ENCODE results near the gene AMPD1.

AMPD1 gene

DNA sequence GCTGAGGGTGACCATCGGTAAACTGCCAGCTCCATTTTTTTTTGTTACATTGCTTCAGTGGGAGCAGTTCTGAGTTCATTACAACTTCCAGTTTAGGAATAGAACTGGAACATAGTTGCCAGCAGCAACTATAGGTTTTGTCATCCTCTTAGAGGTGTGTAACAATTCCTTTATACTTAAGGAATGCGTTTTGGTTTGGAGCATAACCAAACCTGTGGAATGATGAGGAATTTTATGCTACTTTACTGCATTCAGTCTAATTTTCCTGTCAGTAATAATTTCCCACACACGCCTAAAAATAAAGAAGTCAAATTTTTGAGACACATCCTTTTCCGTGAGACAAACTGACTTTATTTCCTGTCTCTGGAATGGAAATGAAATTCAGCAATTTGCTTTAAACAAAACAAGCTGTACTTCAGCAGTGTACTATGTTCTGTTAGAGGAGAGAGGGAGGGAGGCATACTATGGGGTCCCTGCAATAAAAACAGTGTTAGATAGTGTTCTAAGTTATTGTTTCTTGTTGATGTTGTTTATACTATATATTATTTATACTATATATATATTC, 4.8 kb upstream of the AMPD1 start:
- DNase-seq (ENCODE audit: low read depth in 3 of 3): no peak

DNA sequence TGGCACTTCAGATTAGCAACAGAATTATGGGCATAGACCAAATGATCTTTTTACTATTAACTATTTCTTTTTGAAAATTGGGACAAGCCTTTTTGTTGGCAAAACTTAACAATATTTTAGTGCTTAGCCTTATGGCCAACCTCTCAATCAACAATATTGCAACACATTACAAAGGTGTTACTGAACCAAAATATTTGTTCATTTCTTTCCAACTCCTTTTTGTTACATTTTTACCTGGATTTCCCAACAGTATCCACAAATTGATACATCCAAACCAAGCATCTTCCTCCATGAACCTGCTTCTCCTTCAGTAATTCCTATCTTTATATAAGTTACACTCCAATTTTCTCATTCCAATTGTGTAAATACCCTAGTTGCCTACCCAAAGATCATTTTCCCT, 1.5 kb upstream of the AMPD1 start:
- DNase-seq (ENCODE audit: low read depth in 3 of 3): no peak

DNA sequence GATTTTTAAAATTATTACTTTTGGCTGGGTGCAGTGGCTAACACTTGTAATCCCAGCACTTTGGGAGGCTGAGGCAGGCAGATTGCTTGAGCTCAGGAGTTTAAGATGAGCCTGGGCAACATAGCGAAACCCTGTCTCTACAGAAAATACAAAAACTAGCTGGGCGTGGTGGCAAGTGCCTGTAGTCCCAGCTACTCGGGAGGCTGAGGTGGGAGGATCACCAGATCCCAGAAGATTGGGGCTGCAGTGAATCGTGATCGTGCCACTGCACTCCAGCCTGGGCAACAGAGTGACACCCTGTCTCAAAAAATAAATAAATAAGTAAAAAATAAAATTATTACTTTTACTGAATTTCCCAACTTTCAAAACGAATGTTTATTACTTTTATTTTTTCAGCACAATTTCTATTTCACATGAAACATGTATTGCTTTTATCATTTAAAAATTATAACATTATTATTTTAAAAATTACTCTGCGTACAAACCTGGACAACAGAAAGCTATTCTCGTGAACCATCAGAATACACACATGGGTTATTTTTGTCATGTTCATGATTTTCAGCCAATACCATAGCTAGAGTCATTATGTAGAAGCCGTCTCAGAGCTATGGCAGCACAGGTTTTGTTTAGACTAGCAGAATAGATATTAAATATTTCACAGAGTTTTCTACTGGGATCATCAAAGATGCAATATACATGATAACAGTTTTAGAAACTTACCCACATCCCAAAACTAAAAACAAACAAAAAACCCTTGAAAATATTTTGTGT, 621 bp downstream of the AMPD1 start:
- no peak for DNase-seq (ENCODE audit: low read depth in 3 of 3)

DNA sequence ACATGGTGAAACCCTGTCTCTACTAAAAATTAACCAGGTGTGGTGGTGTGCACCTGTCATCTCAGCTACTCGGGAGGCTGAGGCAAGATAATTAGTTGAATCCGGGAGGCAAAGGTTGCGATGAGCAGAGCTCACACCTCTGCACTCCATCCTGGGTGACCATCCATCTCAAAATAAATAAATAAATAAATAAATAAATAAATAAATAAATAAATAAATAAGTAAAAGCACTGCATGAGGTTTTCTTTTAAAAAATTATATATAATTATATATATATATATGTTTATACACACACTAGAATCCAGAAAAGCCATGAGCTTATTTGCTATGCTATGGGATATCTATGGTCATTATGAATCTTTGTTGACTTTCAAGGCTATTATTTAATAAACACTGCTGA, 2.4 kb downstream of the AMPD1 start:
- DNase-seq (ENCODE audit: low read depth in 3 of 3): no peak

DNA sequence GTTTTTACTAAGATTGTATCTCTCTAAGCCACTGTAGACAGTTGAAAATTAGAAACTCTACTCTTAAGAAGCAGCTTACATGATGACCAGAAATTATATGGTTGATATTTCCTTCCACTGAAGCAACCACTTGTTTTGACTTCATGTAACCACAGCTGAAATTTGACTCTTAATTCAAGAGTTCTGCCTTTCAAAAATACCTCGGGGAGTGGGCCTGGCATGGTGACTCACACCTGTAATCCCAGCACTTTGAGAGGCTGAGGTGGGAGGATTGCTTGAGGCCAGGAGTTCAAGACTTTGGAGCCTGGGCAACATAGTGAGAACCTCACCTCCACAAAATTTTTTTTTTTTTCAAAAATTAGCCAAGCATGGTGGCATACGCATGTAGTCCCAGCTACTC, 4.3 kb downstream of the AMPD1 start:
- DNase-seq (ENCODE audit: low read depth in 3 of 3): no peak

DNA sequence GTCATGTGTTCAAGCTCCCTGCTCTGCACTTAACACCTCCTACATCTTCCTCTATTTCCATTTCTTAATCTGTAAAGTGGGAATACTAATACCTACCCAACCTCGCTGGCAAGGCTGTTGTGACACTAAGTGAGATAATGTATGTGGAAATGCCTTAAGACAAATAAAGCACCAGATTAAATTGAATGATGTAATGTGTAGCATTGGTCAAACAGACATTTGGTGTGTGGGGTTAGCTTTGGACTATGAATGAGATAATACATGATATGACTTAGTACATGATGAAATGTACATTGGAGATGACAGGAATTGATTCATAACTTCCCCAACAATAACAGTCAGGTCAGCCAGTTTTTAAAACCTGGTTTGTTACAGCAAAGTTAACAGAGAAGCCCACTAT, 5.2 kb downstream of the AMPD1 start:
- DNase-seq (ENCODE audit: low read depth in 3 of 3): no peak

DNA sequence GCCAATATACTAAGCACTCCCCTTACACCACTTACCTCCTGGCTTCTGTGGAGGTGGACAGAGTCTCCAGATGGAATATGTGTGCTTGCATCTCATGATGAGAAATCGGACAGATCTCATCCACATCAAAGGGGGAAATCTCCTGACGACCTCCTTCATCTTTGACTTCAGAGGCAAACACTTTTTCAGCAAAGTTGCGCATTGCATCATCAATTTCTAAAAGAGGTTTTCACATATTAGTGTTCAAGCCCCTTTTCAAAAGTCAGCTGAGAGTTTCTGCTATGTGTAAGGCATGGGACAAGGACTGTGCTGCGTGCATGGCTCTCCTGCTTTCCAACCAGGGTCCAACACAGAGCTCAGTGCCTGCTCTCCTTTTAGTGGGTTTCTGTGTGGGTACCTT, 6.8 kb downstream of the AMPD1 start:
- DNase-seq (ENCODE audit: low read depth in 3 of 3): no peak

GRCh38 chr1:114685851-114686250, 9.5 kb downstream of the AMPD1 start:
- no peak for DNase-seq (ENCODE audit: low read depth in 3 of 3)

GRCh38 chr1:114677691-114678090, 17.7 kb downstream of the AMPD1 start:
- DNase-seq (ENCODE audit: low read depth in 3 of 3): no peak

GRCh38 chr1:114676115-114676514, 19.2 kb downstream of the AMPD1 start:
- no peak for DNase-seq (ENCODE audit: low read depth in 3 of 3)

DNA sequence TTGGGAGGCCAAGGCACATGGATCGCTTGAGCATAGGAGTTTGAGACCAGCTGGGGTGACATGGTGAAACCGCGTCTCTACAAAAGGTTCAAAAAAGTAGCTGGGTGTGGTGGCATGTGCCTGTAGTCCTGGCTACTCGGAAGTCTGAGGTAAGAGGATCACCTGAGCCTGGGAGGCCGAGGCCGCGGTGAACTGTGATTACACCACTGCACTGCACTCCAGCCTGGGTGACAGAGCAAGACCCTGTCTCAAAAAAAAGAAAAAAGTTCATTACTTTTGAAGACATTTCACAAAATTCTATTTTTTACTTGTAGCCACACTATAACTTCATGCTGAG, 23.4 kb downstream of the AMPD1 start:
- DNase-seq (ENCODE audit: low read depth in 3 of 3): no peak

DNA sequence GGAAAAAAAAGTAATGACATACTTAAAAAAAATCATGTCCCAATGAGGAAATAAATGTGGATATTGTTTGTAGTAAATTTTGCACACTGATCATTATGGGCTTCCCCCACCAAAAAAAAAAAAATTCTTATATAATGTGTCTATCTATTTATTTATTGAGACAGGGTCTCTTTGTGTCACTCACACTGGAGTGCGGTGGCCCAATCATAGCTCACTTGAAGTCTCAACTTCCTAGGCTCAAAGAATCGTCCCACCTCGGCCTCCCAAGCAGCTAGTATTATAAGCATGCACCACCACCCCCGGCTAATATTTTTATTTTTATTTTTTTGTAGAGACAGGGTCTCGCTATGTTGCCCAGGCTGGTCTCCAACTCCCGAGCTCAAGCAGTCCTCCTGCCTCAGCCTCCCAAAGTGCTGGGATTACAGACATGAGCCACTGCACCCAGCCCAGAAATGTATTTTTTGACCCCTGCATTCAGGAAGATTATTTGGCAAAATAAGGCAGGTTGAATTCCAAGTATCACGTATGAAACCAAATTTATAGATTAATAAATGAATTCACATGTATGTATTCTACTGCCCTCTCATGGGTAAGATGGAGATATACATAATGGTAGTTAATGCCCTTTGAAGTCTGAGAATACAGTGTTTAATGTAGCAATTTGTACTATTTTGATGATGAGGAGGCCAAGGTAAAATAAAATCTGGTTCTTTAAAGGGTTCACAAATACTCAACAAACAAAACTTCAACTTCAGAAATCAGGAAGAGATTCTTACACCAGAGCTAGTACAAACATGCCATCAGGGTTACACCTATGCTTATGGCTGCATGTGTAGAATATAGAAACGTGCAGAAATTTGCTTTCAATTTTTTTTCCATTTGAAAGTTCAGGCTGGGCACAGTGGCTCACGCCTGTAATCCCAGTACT, 24.1 kb downstream of the AMPD1 start:
- DNase-seq (ENCODE audit: low read depth in 3 of 3): no peak

GRCh38 chr1:114670083-114671010, 25.0 kb downstream of the AMPD1 start:
- peak; percentile 76 to 80 (median 78) for DNase-seq (ENCODE audit: low read depth in 3 of 3)

GRCh38 chr1:114669562-114670082, 25.7 kb downstream of the AMPD1 start, which contains the start of gene DENND2C:
Gene DENND2C (minus strand): TSS chr1:114670049. CDS start chr1:114625984, 44,065 bp downstream.
- DNase-seq (ENCODE audit: low read depth in 3 of 3): no peak

DNA sequence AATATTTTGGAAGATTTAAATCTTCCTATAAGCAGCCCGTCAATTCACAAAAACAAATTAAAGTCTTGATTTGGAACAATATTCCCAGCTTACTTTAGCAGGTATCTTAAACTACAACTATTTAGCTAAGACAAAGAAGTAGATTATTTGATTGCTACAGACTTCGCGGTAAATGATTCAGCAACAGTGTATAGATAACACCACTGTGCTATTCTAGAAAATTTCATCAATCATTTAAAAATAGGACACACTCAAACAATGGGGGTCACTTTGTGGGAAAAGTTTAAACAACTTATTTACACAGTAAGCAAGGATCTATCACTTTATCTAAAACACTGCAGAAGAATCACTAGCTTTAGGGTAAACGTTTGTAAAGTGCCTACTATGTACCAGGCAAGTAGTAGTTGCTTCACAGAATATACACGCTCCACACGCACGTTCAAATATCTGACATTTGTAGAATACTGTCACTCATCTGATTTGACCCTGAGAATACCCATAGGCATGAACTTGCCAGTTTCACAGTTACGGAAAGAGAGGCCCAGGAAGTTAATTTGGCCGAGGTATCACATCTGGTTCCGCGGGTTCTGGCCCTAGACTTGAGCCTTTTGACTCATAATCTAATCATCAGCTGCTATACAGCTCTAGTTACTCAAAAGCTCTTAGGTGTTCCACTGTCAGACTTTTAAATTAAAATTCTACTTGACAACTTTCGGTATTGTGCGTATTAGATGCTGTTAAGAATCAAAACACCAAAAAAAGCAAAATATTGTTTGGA, 26.4 kb downstream of the AMPD1 start:
- DNase-seq (ENCODE audit: low read depth in 3 of 3): no peak

GRCh38 chr1:114668373-114668772, 27.0 kb downstream of the AMPD1 start:
- DNase-seq (ENCODE audit: low read depth in 3 of 3): no peak

DNA sequence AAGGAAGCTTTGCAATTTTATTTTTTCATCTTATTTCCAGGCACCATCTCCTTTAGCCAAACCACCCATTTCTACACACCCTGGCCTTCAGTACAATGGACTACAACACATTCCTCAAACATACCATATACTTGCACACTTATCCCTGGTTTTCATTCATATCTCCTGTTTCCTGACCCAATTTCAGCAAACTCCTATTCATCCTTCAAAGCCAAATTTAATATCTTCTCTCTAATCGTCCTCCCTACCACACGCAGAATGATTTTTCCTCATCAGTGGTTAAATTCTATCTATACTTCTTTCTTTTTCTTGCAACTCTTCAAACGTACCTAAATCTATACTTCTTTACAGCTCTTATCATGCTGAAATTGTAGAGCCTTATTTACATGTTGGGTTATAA, 28.4 kb downstream of the AMPD1 start:
- DNase-seq (ENCODE audit: low read depth in 3 of 3): no peak

DNA sequence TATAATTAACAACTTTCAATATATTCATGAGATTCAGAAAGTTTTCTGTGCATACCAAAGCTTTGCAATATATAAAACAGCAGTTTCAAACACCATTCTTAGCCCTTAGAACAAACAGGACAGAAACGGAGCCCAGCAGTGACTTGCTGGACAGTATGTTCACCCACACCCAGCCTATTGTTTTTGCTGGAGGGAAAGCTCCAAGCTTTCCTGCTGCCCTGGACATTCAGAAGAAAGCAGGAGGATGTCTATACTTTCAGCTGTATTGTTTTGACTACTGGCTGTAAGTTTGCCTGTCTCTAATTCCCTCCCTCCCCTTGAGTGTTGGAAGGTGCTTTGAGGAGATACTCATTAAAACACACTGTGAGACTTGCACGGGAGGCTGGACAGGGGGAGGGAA, 35.1 kb downstream of the AMPD1 start:
- no peak for DNase-seq (ENCODE audit: low read depth in 3 of 3)

GRCh38 chr1:114651893-114652292, 43.5 kb downstream of the AMPD1 start:
- DNase-seq (ENCODE audit: low read depth in 3 of 3): no peak

DNA sequence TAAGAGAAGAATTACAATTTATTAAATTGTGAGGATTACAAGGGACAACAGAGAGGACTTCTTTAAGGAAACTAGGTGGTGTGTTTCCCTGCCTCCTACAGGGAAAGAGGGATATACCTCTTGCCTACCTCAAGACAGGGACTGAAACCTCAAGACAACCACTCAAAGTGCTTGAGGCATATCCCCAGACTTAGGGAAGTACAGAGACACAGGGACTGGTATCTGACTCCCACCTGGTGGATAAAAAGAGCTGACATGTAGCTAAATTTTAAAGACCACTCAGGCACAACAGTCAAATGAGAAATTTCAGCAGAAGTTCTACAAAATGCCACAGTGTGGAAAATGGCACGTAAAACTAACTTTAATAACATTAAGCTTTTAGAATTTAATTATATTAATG, 46.8 kb downstream of the AMPD1 start:
- no peak for DNase-seq (ENCODE audit: low read depth in 3 of 3)

DNA sequence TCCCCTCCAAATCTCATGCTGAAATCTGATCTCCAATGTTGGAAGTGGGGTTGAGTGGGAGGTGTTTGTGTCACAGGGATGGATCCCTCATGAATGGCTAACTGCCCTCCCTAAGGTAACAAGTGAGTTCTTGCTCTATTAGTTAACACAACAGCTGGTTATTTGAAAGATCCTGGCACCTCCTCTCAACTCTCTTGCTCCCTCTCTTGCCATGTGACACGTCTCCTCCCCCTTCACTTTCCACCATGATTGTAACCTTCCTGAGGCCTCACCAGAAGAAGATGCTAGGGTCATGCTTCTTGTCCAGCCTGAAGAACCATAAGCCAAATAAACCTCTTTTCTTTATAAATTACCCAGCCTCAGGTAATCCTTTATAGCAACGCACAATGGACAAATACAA, 54.0 kb downstream of the AMPD1 start:
- no peak for DNase-seq (ENCODE audit: low read depth in 3 of 3)
